Body of pancreas (tissue), 4 donors: ENCODE results near the gene CD1D. TPM values are rescaled to one million over a fixed set of nuclear protein-coding genes. Genes with fewer than 3 reads are reported as not detected.

Experiments
- ATAC-seq: fragments of 150-250 bp; one replicate; pipeline ENCODE4 v1.9.1; 2016
- DNase-seq, 4 donors: peaks; one replicate each; pipeline ENCODE4 v3.0.0-alpha.2; 2019
- H3K27ac ChIP-seq, 4 donors: fragments of 200-600 bp; sonication (generic); 1 replicate in 3 of 4; 2 replicates in 1 of 4; pipeline versions ENCODE4 v1.5.1 to v1.6.1; 2016 to 2019; ENCODE audit warnings: mild to moderate bottlenecking in 1 of 4, mixed read lengths in 1 of 4, moderate library complexity in 1 of 4
- H3K27me3 ChIP-seq, 2 donors: fragments of 200-600 bp; sonication (generic); one replicate each; pipeline ENCODE4 v1.6.0; 2016; ENCODE audit warnings: mild to moderate bottlenecking in 1 of 2
- H3K36me3 ChIP-seq, 2 donors: fragments of 200-600 bp; sonication (generic); replicated peaks in 1 of 2; 2 replicates each; pipeline ENCODE4 v1.5.1; 2016; ENCODE audit warnings: low read depth in 2 of 2; ENCODE audit not compliant: insufficient read depth in 1 of 2
- H3K4me1 ChIP-seq: fragments of 200-600 bp; sonication (generic); one replicate; pipeline ENCODE4 v1.6.0; 2016
- H3K4me3 ChIP-seq, 2 donors: fragments of 200-600 bp; sonication (generic); 1 replicate in 1 of 2; 2 replicates in 1 of 2; pipeline ENCODE4 v1.5.1; 2016 to 2019
- H3K9me3 ChIP-seq, 3 donors: fragments of 200-600 bp; sonication (generic); 1 replicate in 2 of 3; 2 replicates in 1 of 3; pipeline ENCODE4 v1.5.1; 2016
- POLR2A ChIP-seq, 3 donors: fragments of 450-650 bp; IDR thresholded peaks; one replicate each; pipeline ENCODE4 v1.6.1; 2016; ENCODE audit warnings: antibody characterized with exemption in 3 of 3, mild to moderate bottlenecking in 2 of 3
- WGBS, 2 donors: methylation state at CpG; one replicate each; pipeline ENCODE4 v1.1.5; 2017; 5-methylcytosine and 5-hydroxymethylcytosine counted together
- intact Hi-C: fragments of 100-400 bp; cut with DNase I; formaldehyde crosslinking; loops from one replicate; pipeline ENCODE4 v1.15.1; 2023
- total RNA-seq, 2 donors: library from RNA; depleted of rRNA; stranded (reverse); fragments of >200 nt; gene quantifications; one replicate each; pipeline ENCODE4 v1.1.0, GENCODE V29; 2016
- TF ChIP-seq, protein P1 (sequence below), 7 experiments: fragments of 450-650 bp in 4 of 7; fragments of 200-600 bp in 3 of 7; sonication (generic) in 3 of 7; IDR thresholded peaks; one replicate each; pipeline ENCODE4 v1.5.1; 2016 to 2019; ENCODE audit warnings: antibody characterized with exemption in 7 of 7

CD1D gene
- total RNA-seq, 2 donors from 2014 or later, result 0.33 to 1.8 TPM

DNA sequence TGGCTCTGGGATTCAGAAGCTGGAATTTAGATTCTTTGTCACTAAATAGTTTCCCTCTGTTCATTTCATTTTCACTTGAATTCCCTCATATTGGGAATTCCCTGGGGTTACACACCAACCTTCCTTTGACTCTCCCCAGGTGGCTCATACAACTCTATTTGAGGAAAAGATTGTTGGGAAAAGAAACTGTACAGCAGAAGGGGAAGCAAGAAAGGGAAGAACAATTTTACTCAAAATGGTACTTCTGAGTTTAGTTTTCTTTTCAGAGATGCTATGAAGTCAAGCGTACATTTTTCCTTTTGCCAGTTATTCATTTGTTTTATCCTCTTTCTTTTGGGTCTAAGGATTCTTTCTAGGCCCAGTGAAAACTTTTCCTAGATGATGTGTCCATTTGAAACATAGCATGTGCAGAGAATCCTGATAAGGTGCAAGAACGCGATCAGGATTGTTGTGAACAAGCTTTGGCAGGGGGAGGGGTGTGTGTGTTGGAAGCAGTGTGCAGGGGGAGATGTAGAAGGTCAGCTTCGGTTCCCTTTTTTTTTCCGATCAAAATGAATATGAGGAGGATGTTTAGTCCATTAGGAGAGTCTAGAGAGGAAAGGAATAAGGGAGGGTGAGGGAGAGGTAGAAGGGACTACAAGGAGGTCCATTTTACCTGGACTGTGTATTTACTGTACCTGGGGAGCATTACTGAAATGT is 26.8 kb upstream of the CD1D start:
- TF ChIP-seq, protein P1, sequence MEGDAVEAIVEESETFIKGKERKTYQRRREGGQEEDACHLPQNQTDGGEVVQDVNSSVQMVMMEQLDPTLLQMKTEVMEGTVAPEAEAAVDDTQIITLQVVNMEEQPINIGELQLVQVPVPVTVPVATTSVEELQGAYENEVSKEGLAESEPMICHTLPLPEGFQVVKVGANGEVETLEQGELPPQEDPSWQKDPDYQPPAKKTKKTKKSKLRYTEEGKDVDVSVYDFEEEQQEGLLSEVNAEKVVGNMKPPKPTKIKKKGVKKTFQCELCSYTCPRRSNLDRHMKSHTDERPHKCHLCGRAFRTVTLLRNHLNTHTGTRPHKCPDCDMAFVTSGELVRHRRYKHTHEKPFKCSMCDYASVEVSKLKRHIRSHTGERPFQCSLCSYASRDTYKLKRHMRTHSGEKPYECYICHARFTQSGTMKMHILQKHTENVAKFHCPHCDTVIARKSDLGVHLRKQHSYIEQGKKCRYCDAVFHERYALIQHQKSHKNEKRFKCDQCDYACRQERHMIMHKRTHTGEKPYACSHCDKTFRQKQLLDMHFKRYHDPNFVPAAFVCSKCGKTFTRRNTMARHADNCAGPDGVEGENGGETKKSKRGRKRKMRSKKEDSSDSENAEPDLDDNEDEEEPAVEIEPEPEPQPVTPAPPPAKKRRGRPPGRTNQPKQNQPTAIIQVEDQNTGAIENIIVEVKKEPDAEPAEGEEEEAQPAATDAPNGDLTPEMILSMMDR (IDR thresholded peaks at IDR 0.05), result no peak
- no peak for TF ChIP-seq POLR2A (IDR thresholded peaks at IDR 0.05)
- Histone ChIP-seq H3K27ac (no peak overlapping the region), H3K9me3 (no peaks in the 10 kb centered on the region), H3K4me1 (peaks cover 12% of the 10 kb centered on the region), H3K36me3 (no peaks in the 10 kb centered on the region), H3K4me3 (no peak overlapping the region), H3K27me3 (no peaks in the 10 kb centered on the region)
- WGBS, 2 donors, result 38 to 59% methylated on average over 5 of the region's 5 CpGs
- ATAC-seq (no peak), DNase-seq (no peak)
- intact Hi-C loops, result no loop called here

DNA sequence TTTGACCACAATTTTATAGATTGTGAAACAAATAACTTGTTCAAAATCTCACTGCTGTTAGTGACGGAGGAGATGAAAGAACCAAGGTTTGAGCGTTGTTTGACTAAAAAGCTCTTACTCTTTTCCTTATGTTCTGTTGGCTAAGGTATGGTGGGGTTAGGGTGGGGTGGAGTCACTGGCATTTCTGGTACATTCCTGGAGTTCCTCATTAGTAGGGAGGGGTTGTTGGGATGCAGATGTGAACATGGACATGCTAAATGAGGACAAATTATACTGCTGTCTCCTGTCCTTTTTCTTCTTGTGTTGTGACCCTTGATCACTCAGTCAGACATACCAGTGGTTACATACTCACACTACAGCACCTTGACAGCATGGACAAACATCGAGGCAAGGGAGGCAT is 26.2 kb upstream of the CD1D start:
- no peaks in the 10 kb centered on the region for H3K36me3 ChIP-seq
- TF ChIP-seq POLR2A (IDR thresholded peaks at IDR 0.05), result no peak
- TF ChIP-seq, protein P1 (IDR thresholded peaks at IDR 0.05), result no peak
- WGBS, 2 donors, result 60 to 62% methylated on average over 3 of the region's 3 CpGs
- H3K27ac ChIP-seq, result no peak overlapping the region
- DNase-seq, result no peak
- intact Hi-C loops, result no loop called here
- H3K27me3 ChIP-seq, result no peaks in the 10 kb centered on the region
- no peak for ATAC-seq
- no peak overlapping the region for H3K4me3 ChIP-seq
- no peaks in the 10 kb centered on the region for H3K9me3 ChIP-seq
- peaks cover 7% of the 10 kb centered on the region for H3K4me1 ChIP-seq

DNA sequence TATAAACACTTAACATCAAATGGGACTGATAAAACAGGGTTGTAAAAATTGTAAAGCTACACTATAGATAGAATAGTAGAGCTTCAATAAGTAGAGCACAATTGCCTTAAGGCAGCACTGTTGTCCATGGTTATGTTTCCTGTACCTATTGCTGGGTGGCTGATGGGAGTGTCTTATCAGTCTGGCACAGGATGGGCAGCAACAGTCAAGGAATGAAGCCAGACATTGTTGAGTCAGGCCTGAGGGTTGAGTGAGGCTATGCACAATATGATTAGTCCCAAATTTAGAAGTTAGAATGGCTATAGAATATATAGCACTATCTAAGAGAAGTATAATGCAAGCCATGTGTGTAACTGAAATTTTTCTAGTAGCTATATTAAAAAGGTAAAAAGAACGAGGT is 25.0 kb upstream of the CD1D start:
- H3K9me3 ChIP-seq, result no peaks in the 10 kb centered on the region
- no peak overlapping the region for H3K4me3 ChIP-seq
- no peaks in the 10 kb centered on the region for H3K36me3 ChIP-seq
- ATAC-seq, result no peak
- no peaks in the 10 kb centered on the region for H3K27me3 ChIP-seq
- intact Hi-C loops, result no loop called here
- TF ChIP-seq, protein P1 (IDR thresholded peaks at IDR 0.05), result no peak
- no peak for TF ChIP-seq POLR2A (IDR thresholded peaks at IDR 0.05)
- no peaks in the 10 kb centered on the region for H3K4me1 ChIP-seq
- WGBS, 2 donors, result 59 to 70% methylated on average over 1 of the region's 1 CpG
- H3K27ac ChIP-seq, result no peak overlapping the region
- DNase-seq, result no peak

DNA sequence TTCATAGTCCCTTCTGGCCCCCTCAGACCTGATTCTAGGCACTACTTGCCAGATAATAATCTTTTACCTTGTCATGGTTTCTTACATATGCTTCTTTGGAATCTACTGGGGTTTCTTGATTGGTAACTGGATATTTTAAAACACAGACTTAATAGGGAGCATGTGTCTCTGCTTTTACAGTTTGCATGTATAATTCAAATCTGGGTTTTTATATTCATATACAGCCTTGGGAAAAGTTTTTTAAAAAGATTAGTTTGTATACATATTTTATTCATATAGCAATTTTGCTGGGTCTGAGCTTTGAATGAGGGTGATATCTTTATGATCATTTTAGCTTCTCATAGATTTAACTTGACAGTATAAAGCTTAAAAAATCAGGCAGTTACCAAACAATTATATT is 21.1 kb upstream of the CD1D start:
- Histone ChIP-seq H3K4me3 (no peak overlapping the region), H3K36me3 (no peaks in the 10 kb centered on the region), H3K4me1 (no peaks in the 10 kb centered on the region), H3K27me3 (no peaks in the 10 kb centered on the region), H3K9me3 (no peaks in the 10 kb centered on the region), H3K27ac (no peak overlapping the region)
- intact Hi-C loops, result no loop called here
- DNase-seq, result no peak
- no peak for ATAC-seq
- TF ChIP-seq, protein P1 (IDR thresholded peaks at IDR 0.05), result no peak
- TF ChIP-seq POLR2A (IDR thresholded peaks at IDR 0.05), result no peak

DNA sequence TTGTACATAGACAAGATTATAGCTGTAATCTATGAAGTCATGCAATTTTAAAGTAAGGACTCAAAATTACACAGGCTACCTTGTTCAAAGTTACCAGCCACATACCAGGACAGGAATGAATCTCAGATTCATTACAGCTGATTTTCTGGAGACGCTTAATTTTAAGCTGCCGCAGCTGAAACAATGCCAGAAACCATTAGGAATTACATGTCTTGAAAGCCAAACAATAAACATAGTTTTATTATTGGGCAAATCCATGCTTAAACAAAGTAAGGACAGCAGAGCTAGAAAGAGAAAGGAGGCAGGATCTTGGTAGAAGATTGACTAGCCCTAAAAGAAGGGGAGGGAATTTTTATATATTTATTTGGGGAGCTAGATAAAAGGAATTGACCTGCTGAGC is 19.2 kb upstream of the CD1D start:
- intact Hi-C loops, result no loop called here
- Histone ChIP-seq H3K9me3 (no peaks in the 10 kb centered on the region), H3K27me3 (no peaks in the 10 kb centered on the region), H3K27ac (no peak overlapping the region), H3K4me3 (no peak overlapping the region), H3K4me1 (no peaks in the 10 kb centered on the region), H3K36me3 (no peaks in the 10 kb centered on the region)
- TF ChIP-seq, protein P1 (IDR thresholded peaks at IDR 0.05), result no peak
- no peak for TF ChIP-seq POLR2A (IDR thresholded peaks at IDR 0.05)
- DNase-seq (no peak), ATAC-seq (no peak)
- 54 to 71% methylated on average over 2 of the region's 2 CpGs for WGBS, 2 donors
